Measurements from ENCODE around the gene PTCH1.

Gene PTCH1

GRCh38 chr9:95498641-95499040, 18.1 kb downstream of the PTCH1 start:
- DNase-seq (ENCODE audit: low read depth in 3 of 3) = no peak

DNA sequence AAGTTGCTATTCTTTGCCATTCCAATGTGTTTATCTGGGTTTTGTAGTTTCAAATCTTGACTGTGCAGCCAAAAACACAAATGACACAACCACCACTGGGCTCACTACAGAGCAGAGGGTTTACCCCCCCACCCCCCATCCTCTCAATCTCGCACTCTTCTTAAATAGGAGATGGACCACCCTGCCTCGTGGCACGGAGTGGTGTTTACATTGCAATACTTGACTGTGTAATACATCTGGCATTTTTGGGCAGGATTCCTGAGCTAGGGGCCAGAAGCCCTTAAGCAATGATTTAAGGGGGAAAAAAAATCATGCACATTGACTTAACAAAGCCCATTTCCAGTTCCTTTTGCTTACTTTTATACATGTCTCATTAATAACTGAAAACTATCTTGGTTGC, 19.0 kb downstream of the PTCH1 start:
- DNase-seq (ENCODE audit: low read depth in 3 of 3) = no peak

GRCh38 chr9:95496687-95497086, 20.1 kb downstream of the PTCH1 start:
- no peak for DNase-seq (ENCODE audit: low read depth in 3 of 3)

DNA sequence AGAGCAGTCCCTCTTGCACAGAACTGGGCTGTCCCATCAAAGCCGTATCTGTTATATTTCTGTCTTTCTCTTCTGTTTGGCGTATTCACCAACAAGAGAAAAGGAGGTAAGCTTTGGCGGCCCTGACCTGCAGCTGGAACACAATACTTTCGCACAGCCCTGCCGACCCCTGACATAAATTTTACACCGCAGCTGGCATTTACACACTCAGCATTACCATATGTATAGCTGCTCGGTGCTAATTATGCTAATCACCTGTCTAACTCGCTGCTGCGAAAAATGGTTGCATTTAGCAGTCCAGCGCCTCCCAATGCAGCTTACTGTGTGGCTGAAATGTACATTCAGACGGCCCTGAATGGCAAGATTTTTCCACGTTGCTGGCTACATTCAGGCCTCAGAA, 20.8 kb downstream of the PTCH1 start:
- DNase-seq (ENCODE audit: low read depth in 3 of 3) = no peak

GRCh38 chr9:95495529-95495928, 21.2 kb downstream of the PTCH1 start:
- DNase-seq (ENCODE audit: low read depth in 3 of 3) = no peak

- peak in 2 of 3 experiments; percentile 64 to 82 for DNase-seq (ENCODE audit: low read depth in 3 of 3)
Observed at GRCh38 chr9:95494416-95495371, 22.1 kb downstream of the PTCH1 start.

DNA sequence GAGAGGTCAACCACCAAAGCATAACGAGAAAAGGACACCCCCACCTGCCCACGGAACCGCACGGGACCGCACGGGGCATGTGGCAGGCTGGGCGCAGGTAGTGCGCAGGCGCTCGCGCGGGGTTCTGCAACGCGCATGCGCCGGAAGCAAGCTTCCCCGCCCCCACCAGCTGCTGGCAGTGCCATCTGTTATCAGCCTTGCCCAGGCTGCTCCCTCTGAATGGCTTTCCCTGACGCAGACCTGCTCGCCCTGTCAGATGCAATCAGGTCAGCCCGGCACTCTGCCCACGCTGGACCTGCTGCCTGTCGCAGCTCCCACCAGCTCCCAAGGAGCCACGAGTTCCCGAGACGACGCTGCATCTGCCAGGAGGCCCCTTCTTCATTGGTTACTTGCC, 22.8 kb downstream of the PTCH1 start:
- DNase-seq (ENCODE audit: low read depth in 3 of 3) = no peak

DNA sequence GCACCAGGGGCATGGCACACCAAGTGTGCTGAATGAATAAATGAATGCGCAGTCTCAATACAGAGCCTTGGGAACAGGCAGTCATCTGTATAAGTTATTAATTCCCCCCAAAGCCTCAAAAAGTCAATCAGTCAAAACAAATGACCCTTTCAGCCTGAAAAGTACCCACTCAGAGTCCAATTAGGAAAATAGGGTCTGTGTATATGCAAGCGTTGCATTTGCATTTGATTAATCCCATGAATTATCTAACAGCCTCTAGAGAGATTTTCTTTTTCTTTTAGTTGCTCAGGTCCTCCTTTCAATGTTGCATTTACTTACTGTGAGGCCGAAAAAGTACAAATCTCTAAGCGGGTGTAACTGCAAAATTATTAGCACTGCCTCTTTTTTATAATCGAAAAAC, 23.4 kb downstream of the PTCH1 start:
- DNase-seq (ENCODE audit: low read depth in 3 of 3) = no peak

- no peak for DNase-seq (ENCODE audit: low read depth in 3 of 3)
Observed at GRCh38 chr9:95491543-95492320, 25.0 kb downstream of the PTCH1 start.

DNA sequence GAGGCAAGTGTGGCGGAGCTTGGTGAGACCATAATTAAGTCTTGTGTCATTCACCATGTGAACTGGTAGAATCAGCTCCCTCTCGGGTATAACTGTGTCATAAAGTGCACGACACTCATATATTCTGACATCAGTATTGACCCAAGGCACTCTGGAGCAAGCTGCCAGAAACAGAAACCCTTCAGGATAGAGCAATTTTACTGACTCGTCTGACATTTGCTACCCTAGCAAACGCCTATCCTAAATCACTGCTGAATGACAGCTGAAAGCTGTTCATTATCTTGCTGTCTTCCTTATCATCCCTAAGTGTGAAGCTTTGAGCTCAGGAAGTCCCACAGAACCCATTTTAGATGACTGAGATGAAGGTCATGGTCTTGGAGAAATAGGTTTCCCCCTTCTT, 27.8 kb downstream of the PTCH1 start:
- DNase-seq (ENCODE audit: low read depth in 3 of 3) = no peak

GRCh38 chr9:95486318-95486717, 30.5 kb downstream of the PTCH1 start:
- DNase-seq (ENCODE audit: low read depth in 3 of 3) = no peak

GRCh38 chr9:95484225-95484624, 32.5 kb downstream of the PTCH1 start:
- no peak for DNase-seq (ENCODE audit: low read depth in 3 of 3)

DNA sequence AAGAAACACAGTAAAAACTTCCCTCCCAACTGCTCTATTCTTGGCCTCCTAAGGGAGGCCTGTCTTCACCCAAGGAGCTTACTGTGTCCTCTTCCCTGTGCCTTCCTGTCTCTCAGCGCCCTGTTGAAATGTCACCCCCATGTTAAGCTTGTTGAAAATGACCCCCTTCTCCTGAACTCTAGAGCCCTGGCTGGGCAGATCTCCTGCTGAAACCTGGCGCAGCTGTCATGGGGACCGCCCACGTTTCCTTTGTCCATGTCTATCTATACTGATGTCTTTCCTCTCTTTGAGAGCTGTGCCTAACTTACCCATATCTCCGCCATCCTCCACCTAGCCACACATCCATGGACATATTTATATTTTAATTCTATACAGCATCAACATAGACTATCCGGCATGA, 33.3 kb downstream of the PTCH1 start:
- DNase-seq (ENCODE audit: low read depth in 3 of 3) = no peak

DNA sequence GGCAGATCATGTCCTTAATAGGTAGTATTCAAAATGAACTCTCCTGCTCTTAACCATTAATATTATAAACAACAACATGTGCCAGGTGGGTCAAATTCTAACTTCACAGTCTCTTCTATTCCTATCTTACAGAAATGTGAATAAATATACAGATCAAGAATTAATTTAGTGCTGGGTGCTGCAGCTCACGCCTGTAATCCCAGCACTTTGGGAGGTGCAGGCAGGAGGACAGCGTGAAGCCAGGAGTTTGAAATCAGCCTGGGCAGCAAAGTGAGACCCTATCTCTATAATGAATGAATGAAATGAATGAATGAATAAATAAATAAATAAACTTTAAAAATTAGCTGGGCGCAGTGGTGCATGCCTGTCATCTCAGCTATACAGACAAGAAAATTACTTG, 34.1 kb downstream of the PTCH1 start:
- no peak for DNase-seq (ENCODE audit: low read depth in 3 of 3)

GRCh38 chr9:95481000-95481399, 35.8 kb downstream of the PTCH1 start:
- DNase-seq (ENCODE audit: low read depth in 3 of 3) = no peak

- DNase-seq (ENCODE audit: low read depth in 3 of 3) = no peak
Observed at GRCh38 chr9:95480346-95480745, 36.4 kb downstream of the PTCH1 start.

DNA sequence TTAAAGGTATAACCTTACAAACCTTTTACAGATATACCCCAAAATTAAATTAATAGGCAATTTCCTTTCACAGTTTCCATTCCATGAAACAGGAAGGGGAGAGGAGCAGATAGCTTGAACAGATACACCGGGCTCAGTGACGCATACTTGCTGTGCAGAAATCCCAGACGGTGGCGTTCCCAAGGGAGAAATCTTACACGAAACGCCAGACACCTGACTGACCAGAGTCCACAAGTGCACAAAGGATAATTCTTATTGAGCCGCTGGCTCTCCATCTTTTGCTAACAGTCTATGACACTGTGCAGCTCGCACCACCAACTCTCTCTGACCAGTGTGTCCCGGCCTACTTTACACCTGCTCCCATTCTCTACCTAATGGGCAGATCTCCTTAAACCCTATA, 37.4 kb downstream of the PTCH1 start:
- no peak for DNase-seq (ENCODE audit: low read depth in 3 of 3)

DNA sequence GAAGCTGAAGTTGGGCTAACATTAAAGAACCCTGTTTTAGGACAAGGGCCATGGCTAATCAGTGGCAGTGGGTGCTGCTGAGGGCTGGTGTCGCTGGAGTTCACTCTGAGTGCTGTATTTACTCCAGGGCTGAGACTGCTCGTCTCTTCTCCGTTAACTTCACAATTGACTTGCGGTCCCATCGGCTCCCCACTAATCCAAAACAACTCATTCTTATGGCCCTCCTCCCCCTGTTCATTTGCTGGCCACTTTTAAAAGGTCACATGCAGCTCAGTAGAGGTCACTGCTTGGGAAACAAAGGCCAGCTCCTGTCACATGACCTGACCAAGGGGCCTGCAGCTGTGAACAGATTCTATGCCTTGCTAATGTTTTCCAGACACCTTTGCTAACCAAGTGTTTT, 38.4 kb downstream of the PTCH1 start:
- no peak for DNase-seq (ENCODE audit: low read depth in 3 of 3)

DNA sequence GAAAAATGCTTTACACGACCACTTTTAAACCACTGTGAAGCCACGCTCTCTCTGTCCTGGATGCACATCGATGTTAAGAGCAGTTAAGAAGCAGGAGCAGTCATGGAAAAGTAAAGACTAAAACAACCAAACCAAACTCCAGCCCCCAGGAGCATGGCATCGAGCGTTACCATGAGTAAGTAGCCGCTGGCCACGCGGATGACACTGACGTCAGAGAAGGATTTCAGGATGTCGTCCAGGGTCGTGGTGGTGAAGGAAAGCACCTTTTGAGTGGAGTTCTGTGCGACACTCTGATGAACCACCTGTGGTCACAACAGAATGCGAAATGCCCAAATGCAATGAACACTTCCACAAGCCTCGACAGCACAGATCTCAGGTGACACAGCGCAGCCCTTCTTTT, 38.9 kb downstream of the PTCH1 start:
- DNase-seq (ENCODE audit: low read depth in 3 of 3) = no peak

DNA sequence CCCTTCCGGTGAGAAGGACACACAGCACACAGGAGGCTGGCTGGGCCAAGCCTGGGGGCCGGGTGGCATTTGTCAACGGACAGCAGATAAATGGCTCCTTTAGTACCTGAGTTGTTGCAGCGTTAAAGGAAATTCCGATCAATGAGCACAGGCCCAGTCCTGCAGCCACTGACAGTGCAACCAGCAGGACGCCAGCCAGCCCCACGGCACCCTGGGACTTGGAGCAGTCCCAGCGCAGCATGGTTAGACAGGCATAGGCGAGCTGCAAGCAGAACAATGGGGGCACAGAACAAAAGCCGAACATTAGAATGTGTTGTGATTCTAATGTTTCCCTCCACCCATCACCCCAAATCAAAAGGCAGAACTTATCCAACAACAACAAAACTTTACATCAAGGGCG, 39.3 kb downstream of the PTCH1 start:
- DNase-seq (ENCODE audit: low read depth in 3 of 3) = no peak

- no peak for DNase-seq (ENCODE audit: low read depth in 3 of 3)
Observed at GRCh38 chr9:95468791-95469190, 48.0 kb downstream of the PTCH1 start.

GRCh38 chr9:95465115-95465514, 51.7 kb downstream of the PTCH1 start:
- DNase-seq (ENCODE audit: low read depth in 3 of 3) = no peak

Data from stimulated activated CD4-positive, alpha-beta T cell treated with anti-CD3 and anti-CD28 coated beads, TNF-alpha, amount 100 ng/mL, for 24 hours (primary cell).